Measurements from ENCODE around the gene FOXC2. TPM values are rescaled to one million over a fixed set of nuclear protein-coding genes. Genes with fewer than 3 reads are reported as not detected.
"Not testable (repeated sequence)": the region's sequence is repeated elsewhere in the genome, so short reads cannot be mapped to it uniquely, and the experiment has no call there.

The FOXC2 gene
- total RNA-seq, 1 donor from 2014 or later: not detected

GRCh38 chr16:86585821-86586611 is 19.4 kb downstream of the FOXC2 start:
- Mint-ChIP-seq H3K9me3 (no peaks in the 10 kb centered on the region), H3K36me3 (ENCODE audit: low read depth) (no peaks in the 10 kb centered on the region), H3K4me1 (no peaks in the 10 kb centered on the region), H3K4me3 (no peak overlapping the region), H3K27ac (no peak overlapping the region), H3K27me3 (peaks cover 22% of the 10 kb centered on the region)
- no peak for DNase-seq
- ChIA-PET CTCF (no interaction called here), POLR2A (no interaction called here)
- no peak for ATAC-seq (ENCODE audit: low read depth)
- intact Hi-C loops (cut with micrococcal nuclease): no loop called here
- TF ChIP-seq, protein P1, sequence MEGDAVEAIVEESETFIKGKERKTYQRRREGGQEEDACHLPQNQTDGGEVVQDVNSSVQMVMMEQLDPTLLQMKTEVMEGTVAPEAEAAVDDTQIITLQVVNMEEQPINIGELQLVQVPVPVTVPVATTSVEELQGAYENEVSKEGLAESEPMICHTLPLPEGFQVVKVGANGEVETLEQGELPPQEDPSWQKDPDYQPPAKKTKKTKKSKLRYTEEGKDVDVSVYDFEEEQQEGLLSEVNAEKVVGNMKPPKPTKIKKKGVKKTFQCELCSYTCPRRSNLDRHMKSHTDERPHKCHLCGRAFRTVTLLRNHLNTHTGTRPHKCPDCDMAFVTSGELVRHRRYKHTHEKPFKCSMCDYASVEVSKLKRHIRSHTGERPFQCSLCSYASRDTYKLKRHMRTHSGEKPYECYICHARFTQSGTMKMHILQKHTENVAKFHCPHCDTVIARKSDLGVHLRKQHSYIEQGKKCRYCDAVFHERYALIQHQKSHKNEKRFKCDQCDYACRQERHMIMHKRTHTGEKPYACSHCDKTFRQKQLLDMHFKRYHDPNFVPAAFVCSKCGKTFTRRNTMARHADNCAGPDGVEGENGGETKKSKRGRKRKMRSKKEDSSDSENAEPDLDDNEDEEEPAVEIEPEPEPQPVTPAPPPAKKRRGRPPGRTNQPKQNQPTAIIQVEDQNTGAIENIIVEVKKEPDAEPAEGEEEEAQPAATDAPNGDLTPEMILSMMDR (IDR thresholded peaks at IDR 0.05): no peak

- DNase-seq: no peak
- TF ChIP-seq, protein P1 (IDR thresholded peaks at IDR 0.05): no peak
- ChIA-PET POLR2A (no interaction called here), CTCF (no interaction called here)
- Mint-ChIP-seq H3K36me3 (ENCODE audit: low read depth) (no peaks in the 10 kb centered on the region), H3K27me3 (peaks cover 17% of the 10 kb centered on the region), H3K4me1 (no peaks in the 10 kb centered on the region), H3K9me3 (no peaks in the 10 kb centered on the region), H3K27ac (no peak overlapping the region), H3K4me3 (no peak overlapping the region)
- intact Hi-C loops (cut with micrococcal nuclease): no loop called here
- no peak for ATAC-seq (ENCODE audit: low read depth)
Observed at GRCh38 chr16:86587487-86587886, 20.9 kb downstream of the FOXC2 start.

DNA sequence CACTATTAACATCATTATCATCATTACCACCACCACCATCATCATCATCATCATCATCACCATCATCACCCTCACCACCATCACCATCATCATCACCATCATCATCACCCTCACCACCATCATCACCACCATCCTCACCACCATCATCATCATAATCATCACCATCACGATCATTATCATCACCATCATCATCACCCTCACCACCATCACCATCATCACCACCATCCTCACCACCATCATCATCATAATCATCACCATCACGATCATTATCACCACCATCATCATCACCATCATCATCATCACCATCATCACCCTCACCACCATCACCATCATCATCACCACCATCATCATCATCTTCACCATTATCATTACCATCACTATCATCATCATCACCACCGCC is 21.3 kb downstream of the FOXC2 start:
- H3K4me1 Mint-ChIP-seq; CTCF ChIA-PET; H3K9me3 Mint-ChIP-seq; H3K27ac Mint-ChIP-seq; H3K4me3 Mint-ChIP-seq; ATAC-seq (ENCODE audit: low read depth); intact Hi-C loops (cut with micrococcal nuclease); DNase-seq; POLR2A ChIA-PET; H3K36me3 Mint-ChIP-seq (ENCODE audit: low read depth): not testable (repeated sequence)
- peaks cover 18% of the 10 kb centered on the region for H3K27me3 Mint-ChIP-seq

DNA sequence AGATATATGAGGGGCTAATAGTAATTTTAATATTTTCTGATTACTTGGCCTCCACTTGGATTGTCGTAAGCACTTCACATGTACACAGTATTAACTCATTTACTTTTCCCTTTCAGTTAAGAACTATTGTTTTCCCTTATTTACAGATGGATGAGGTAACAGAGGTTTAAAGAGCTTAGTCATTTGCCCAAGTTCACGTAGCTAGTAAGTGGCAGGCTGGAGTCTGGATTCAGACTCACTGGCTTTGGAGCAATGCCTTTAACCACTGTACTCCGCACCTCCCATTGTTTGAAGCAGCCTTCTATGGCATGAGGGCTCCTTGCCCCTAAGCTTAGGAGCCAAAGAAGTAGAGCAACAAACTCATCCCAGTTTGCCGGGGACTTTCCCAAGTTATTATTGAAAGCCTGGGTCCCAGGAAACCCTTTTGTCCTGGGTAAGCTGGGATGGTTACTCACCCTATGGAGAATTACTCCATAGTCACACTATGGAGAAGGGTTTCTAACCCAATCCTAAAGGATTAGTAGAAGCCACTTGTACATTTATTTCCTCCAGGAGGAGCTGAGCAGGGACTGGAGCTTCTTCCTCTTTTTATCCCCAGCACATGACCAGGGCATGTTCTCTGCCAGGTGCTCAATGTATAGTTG is 24.0 kb downstream of the FOXC2 start:
- no peaks in the 10 kb centered on the region for H3K9me3 Mint-ChIP-seq
- POLR2A ChIA-PET: no interaction called here
- H3K4me1 Mint-ChIP-seq: no peaks in the 10 kb centered on the region
- no peaks in the 10 kb centered on the region for H3K36me3 Mint-ChIP-seq (ENCODE audit: low read depth)
- no peak overlapping the region for H3K27ac Mint-ChIP-seq
- intact Hi-C loops (cut with micrococcal nuclease): no loop called here
- CTCF ChIA-PET: interaction anchor here (0.7 kb wide), 1 partner anchor 26 kb away, joined by 3 read pairs; no protein-coding TSS in a partner anchor
- no peak for ATAC-seq (ENCODE audit: low read depth)
- no peak overlapping the region for H3K4me3 Mint-ChIP-seq
- DNase-seq: no peak
- H3K27me3 Mint-ChIP-seq: peaks cover 30% of the 10 kb centered on the region
- TF ChIP-seq, protein P1 (IDR thresholded peaks at IDR 0.05): no peak

DNA sequence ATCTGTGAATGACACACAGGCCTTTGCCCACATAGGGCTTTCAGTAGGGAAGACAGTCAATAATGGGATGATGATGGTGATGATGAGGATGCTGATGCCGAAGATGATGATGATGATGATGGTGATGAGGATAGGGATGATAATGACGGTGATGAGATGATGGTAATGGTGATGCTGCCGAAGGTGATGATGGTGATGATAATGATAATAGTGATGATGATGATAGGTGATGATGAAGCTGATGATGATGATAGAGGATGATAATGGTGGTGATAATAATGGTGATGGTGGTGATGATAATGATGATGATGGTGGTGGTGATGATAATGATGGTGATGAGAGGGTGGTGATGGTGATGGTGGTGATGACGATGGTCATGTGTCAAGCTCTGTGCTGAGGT is 24.6 kb downstream of the FOXC2 start:
- Mint-ChIP-seq H3K27me3 (peaks cover 34% of the 10 kb centered on the region), H3K9me3 (no peaks in the 10 kb centered on the region), H3K27ac (no peak overlapping the region), H3K36me3 (ENCODE audit: low read depth) (no peaks in the 10 kb centered on the region), H3K4me1 (no peaks in the 10 kb centered on the region), H3K4me3 (no peak overlapping the region)
- intact Hi-C loops (cut with micrococcal nuclease): no loop called here
- DNase-seq (no peak), ATAC-seq (ENCODE audit: low read depth) (no peak)
- ChIA-PET POLR2A (no interaction called here), CTCF (interaction anchor here (0.7 kb wide), 1 partner anchor 27 kb away, joined by 3 read pairs; no protein-coding TSS in a partner anchor)
- TF ChIP-seq, protein P1 (IDR thresholded peaks at IDR 0.05): no peak

All from activated B cell treated with CpG ODN at 0.5 μM for 24 hours (primary cell).